Stimulated activated CD4-positive, alpha-beta T cell treated with anti-CD3 and anti-CD28 coated beads, Interleukin-15, amount 100 ng/mL, for 24 hours (primary cell): Measurements from ENCODE around the gene SLC5A9.
"Not testable (repeated sequence)": the region's sequence is repeated elsewhere in the genome, so short reads cannot be mapped to it uniquely, and the experiment has no call there.

Experiments used
- DNase-seq: peaks from one replicate; pipeline ENCODE4 v3.0.0-alpha.2; 2020

SLC5A9 gene

GRCh38 chr1:48246727-48247126 lies 24.2 kb downstream of the SLC5A9 start:
- no peak for DNase-seq

GRCh38 chr1:48248356-48248755 lies 25.8 kb downstream of the SLC5A9 start:
- no peak for DNase-seq

- DNase-seq = no peak
Observed at GRCh38 chr1:48249868-48250267, 27.4 kb downstream of the SLC5A9 start.

- no peak for DNase-seq
Observed at GRCh38 chr1:48250572-48250971, 28.1 kb downstream of the SLC5A9 start.

GRCh38 chr1:48251323-48251722 lies 28.8 kb downstream of the SLC5A9 start:
- DNase-seq = no peak

- no peak for DNase-seq
Observed at GRCh38 chr1:48251821-48252220, 29.3 kb downstream of the SLC5A9 start.

- DNase-seq = no peak
Observed at GRCh38 chr1:48254254-48254653, 31.7 kb downstream of the SLC5A9 start.

- no peak for DNase-seq
Observed at GRCh38 chr1:48258106-48258505, 35.6 kb downstream of the SLC5A9 start.

- no peak for DNase-seq
Observed at GRCh38 chr1:48261881-48262400, 39.4 kb downstream of the SLC5A9 start.

- DNase-seq = no peak
Observed at GRCh38 chr1:48263041-48263440, 40.5 kb downstream of the SLC5A9 start.

- DNase-seq = no peak
Observed at GRCh38 chr1:48266576-48266975, 44.1 kb downstream of the SLC5A9 start.

GRCh38 chr1:48277437-48277836 lies 54.9 kb downstream of the SLC5A9 start:
- not testable (repeated sequence) for DNase-seq

GRCh38 chr1:48282329-48282728 lies 59.8 kb downstream of the SLC5A9 start:
- DNase-seq = not testable (repeated sequence)

- DNase-seq = not testable (repeated sequence)
Observed at GRCh38 chr1:48284696-48285420, 62.3 kb downstream of the SLC5A9 start.

GRCh38 chr1:48285525-48285924 lies 63.0 kb downstream of the SLC5A9 start:
- DNase-seq = no peak

GRCh38 chr1:48291421-48291820 lies 68.9 kb downstream of the SLC5A9 start:
- no peak for DNase-seq

- DNase-seq = no peak
Observed at GRCh38 chr1:48292706-48293105, 70.2 kb downstream of the SLC5A9 start.

GRCh38 chr1:48294094-48294493 lies 71.6 kb downstream of the SLC5A9 start:
- not testable (repeated sequence) for DNase-seq

- no peak for DNase-seq
Observed at GRCh38 chr1:48294656-48295055, 72.1 kb downstream of the SLC5A9 start.
